ENCODE data around the gene RNF212B.
"Not testable (repeated sequence)": the region's sequence is repeated elsewhere in the genome, so short reads cannot be mapped to it uniquely, and the experiment has no call there.

Gene RNF212B

DNA sequence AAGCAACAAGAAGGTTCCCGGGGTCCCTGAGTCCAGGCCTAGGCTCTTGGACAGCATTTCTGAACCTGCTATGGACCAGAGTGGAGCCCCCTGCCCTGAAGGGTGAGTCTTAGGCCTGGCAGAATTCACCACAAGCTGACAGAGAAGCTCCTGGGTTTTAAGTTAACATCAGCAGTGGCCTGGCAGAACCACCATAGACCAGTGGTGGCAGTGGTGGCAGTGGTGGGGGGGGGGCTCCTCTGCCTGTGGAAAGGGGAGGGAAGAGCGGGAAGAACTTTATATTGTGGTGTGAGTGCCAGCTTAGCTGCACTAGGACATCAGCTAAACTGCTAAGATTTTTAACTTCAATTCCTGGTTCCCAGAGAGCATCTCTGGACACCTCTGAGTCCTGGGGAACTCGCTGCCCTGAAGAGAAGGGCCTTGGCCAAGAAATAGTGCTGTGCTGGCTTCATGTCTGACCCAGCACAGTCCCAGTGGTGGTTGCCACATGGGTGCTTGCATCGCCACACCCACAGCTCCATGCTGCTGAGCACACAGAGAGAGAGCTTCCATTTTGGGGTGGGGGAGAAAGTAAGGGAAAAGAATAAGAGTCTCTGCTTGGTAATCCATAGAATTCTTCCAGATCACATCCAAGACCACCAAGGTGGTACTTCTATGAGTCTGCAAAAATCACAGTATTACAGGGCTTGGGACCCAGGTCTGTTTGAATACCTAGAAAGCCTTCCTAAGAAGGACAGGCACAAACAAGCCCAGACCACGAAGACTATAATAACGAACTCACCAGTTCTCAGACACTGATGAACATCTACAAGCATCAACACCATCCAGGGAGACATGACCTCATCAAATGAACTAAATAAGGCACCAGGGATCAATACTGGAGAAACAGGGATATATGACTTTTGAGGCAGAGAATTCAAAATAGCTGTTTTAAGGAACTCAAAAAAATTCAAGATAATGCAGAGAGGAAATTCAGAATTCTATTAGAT, 20.4 kb upstream of the RNF212B start:
- no peak for DNase-seq (ENCODE audit: low read depth, low spot score)
- no peak overlapping the region for H3K4me3 ChIP-seq (ENCODE audit: low read depth, low read length)
- POLR2A ChIA-PET, result no interaction called here
- CTCF ChIA-PET, result interaction anchor here (0.6 to 1.4 kb wide), 2 partner anchors 80 to 96 kb away, joined by 3 to 5 read pairs; no protein-coding TSS in a partner anchor
- TF ChIP-seq, protein P1, sequence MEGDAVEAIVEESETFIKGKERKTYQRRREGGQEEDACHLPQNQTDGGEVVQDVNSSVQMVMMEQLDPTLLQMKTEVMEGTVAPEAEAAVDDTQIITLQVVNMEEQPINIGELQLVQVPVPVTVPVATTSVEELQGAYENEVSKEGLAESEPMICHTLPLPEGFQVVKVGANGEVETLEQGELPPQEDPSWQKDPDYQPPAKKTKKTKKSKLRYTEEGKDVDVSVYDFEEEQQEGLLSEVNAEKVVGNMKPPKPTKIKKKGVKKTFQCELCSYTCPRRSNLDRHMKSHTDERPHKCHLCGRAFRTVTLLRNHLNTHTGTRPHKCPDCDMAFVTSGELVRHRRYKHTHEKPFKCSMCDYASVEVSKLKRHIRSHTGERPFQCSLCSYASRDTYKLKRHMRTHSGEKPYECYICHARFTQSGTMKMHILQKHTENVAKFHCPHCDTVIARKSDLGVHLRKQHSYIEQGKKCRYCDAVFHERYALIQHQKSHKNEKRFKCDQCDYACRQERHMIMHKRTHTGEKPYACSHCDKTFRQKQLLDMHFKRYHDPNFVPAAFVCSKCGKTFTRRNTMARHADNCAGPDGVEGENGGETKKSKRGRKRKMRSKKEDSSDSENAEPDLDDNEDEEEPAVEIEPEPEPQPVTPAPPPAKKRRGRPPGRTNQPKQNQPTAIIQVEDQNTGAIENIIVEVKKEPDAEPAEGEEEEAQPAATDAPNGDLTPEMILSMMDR (IDR thresholded peaks at IDR 0.05; ENCODE audit: insufficient read depth, low read length, missing control alignments), result no peak

GRCh38 chr14:23219075-23219474, 18.7 kb upstream of the RNF212B start:
- POLR2A ChIA-PET, result no interaction called here
- H3K4me3 ChIP-seq (ENCODE audit: low read depth, low read length), result no peak overlapping the region
- no peak for DNase-seq (ENCODE audit: low read depth, low spot score)
- TF ChIP-seq, protein P1 (IDR thresholded peaks at IDR 0.05; ENCODE audit: insufficient read depth, low read length, missing control alignments), result no peak
- CTCF ChIA-PET, result interaction anchor here (1.2 kb wide), 1 partner anchor 42 kb away, joined by 3 read pairs; no protein-coding TSS in a partner anchor

DNA sequence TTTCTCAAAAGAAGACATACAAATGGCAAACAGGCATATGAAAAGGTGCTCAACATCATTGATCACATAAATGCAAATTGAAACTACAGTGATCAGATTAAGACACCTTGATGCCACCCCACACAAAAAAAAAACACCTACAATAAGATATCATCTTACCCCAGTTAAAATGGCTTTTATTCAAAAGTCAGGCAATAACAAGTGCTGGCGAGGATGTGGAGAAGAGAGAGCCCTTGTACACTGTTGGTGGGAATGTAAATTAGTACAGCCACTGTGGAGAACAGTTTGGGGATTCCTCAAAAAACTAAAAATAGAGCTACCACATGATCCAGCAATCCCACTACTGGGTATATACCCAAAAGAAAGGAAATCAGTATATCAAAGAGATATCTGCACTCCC, 12.8 kb upstream of the RNF212B start:
- DNase-seq (ENCODE audit: low read depth, low spot score); POLR2A ChIA-PET: not testable (repeated sequence)
- CTCF ChIA-PET, result interaction anchor here (1.8 kb wide), 1 partner anchor 104 kb away, joined by 7 read pairs; no protein-coding TSS in a partner anchor

DNA sequence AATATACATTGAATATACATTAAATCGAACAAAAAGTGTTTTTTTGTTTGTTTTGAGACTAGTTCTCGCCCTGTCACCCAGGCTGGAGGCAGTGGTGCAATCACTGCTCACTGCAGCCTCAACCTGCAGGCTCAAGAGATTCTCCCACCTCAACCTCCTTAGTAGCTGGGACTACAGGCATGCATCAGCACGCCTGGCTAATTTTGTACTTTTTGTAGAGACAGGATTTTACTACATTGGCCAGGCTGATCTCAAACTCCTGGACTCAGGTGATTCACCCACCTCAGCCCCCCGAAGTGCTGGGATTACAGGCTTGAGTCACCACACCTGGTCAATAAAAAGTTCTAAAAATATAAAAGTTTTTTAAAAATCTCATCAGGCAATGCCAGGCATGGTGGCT, 10.2 kb upstream of the RNF212B start:
- ChIA-PET POLR2A (no interaction called here), CTCF (interaction anchor here (0.7 kb wide), 1 partner anchor 106 kb away, joined by 3 read pairs; no protein-coding TSS in a partner anchor)
- TF ChIP-seq, protein P1 (IDR thresholded peaks at IDR 0.05; ENCODE audit: insufficient read depth, low read length, missing control alignments), result no peak
- no peak for DNase-seq (ENCODE audit: low read depth, low spot score)
- H3K4me3 ChIP-seq (ENCODE audit: low read depth, low read length), result no peak overlapping the region

More for the DNA sequence above, 12.8 kb upstream of the RNF212B start:
- not testable (repeated sequence) for H3K4me3 ChIP-seq (ENCODE audit: low read depth, low read length)

- TF ChIP-seq, protein P1 (IDR thresholded peaks at IDR 0.05; ENCODE audit: insufficient read depth, low read length, missing control alignments), result no peak
- H3K4me3 ChIP-seq (ENCODE audit: low read depth, low read length), result no peak overlapping the region
- POLR2A ChIA-PET, result no interaction called here
- no peak for DNase-seq (ENCODE audit: low read depth, low spot score)
- CTCF ChIA-PET, result no interaction called here
Observed at GRCh38 chr14:23228812-23229211, 8.9 kb upstream of the RNF212B start.

DNA sequence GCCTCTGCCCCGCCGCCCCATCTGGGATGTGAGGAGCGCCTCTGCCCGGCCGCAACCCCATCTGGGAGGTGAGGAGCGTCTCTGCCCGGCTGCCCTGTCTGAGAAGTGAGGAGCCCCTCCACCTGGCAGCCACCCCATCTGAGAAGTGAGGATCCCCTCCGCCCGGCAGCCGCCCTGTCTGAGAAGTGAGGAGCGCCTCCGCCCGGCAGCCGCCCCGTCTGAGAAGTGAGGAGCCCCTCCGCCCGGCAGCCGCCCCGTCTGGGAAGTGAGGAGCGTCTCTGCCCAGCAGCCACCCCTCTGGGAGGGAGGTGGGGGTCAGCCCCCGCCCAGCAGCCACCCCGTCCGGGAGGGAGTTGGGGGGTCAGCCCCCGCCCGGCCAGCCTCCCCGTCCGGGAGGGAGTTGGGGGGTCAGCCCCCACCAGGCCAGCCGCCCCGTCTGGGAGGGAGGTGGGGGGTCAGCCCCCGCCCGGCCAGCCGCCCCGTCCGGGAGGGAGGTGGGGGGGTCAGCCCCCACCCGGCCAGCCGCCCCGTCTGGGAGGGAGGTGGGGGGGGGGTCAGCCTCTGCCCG, 5.4 kb upstream of the RNF212B start:
- H3K4me3 ChIP-seq (ENCODE audit: low read depth, low read length); DNase-seq (ENCODE audit: low read depth, low spot score); POLR2A ChIA-PET; CTCF ChIA-PET: not testable (repeated sequence)

DNA sequence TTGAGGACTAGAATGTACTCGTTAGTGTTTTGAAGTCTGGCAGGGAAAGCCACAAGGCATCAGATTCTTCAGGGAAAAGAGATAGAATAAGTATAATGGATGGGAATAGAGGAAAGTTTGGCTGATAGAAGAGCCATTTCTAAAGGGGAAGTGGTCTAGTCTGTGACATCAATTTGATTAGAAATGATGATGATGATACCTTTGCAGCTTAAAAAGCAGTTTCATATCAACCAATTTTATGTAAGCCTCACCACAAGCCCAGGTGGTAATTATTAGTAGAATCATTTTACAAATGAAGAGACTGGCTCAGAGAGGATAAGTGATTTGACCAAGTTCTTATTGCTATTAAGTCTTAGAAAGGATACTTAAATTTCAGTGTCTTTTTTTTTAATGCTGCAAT, 2.9 kb downstream of the RNF212B start:
- TF ChIP-seq, protein P1 (IDR thresholded peaks at IDR 0.05; ENCODE audit: insufficient read depth, low read length, missing control alignments), result no peak
- CTCF ChIA-PET, result no interaction called here
- no peak for DNase-seq (ENCODE audit: low read depth, low spot score)
- H3K4me3 ChIP-seq (ENCODE audit: low read depth, low read length), result no peak overlapping the region
- POLR2A ChIA-PET, result no interaction called here

- H3K4me3 ChIP-seq (ENCODE audit: low read depth, low read length); DNase-seq (ENCODE audit: low read depth, low spot score); POLR2A ChIA-PET: not testable (repeated sequence)
Observed at GRCh38 chr14:23241061-23241715, 3.5 kb downstream of the RNF212B start.

More at GRCh38 chr14:23241061-23241715, 3.5 kb downstream of the RNF212B start:
- CTCF ChIA-PET, result interaction anchor here (1.8 kb wide), 1 partner anchor 121 kb away, joined by 5 read pairs; no protein-coding TSS in a partner anchor
